Fibroblast of skin of scalp (primary cell): Measurements from ENCODE around the gene ZBTB20.

Source experiments
- DNase-seq: peaks from one replicate; pipeline ENCODE4 v3.0.0-alpha.2; 2013

ZBTB20 gene

DNA sequence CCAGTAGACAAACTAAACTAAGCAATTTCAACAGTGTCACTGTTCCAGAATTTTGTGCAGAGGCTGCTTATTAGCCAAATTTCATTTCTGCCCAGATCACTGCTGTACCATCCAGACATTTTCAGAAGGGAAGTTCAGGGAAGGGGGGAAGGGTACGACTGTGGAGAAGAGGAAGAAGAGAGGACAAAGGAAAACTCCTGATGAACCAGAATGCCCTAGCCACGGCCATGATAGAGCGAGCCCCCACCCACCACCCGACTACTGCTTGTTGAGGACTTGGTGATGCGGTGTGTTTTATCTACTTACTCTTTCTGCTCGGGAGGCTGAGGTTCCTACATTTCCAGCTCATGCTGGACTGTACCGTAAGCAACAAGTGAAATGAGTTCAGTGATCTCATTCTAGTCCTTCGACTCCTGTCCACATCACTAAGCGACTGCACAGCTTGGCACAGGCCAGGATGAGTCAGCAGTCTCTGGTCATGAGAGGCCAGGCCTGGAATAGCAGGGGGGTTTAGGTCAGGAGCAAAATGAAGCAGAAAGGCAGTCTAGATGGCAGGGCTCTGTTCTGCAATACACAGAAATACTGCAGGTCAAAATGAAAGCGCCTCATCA is 522.4 kb downstream of the ZBTB20 start:
- DNase-seq: peak; percentile 93

DNA sequence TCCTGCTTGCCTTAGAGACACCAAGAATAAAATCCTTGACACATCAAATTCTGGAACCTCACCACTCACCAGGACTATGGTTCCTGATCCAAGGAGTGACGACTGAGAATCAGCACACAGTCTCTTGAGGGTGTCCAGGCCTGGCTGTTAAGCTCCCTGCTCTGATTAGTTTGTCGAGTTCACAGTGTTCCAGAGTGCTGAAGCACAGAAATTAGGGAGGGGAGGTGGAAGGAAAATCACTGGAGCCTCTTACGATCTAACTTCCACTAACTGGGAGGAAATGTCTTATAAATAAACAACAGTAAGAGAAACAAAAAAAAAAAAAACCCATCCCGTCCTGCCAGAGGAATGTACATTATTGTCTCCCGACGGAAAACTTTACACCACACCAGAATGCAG is 523.0 kb downstream of the ZBTB20 start:
- DNase-seq: peak; percentile 28

DNA sequence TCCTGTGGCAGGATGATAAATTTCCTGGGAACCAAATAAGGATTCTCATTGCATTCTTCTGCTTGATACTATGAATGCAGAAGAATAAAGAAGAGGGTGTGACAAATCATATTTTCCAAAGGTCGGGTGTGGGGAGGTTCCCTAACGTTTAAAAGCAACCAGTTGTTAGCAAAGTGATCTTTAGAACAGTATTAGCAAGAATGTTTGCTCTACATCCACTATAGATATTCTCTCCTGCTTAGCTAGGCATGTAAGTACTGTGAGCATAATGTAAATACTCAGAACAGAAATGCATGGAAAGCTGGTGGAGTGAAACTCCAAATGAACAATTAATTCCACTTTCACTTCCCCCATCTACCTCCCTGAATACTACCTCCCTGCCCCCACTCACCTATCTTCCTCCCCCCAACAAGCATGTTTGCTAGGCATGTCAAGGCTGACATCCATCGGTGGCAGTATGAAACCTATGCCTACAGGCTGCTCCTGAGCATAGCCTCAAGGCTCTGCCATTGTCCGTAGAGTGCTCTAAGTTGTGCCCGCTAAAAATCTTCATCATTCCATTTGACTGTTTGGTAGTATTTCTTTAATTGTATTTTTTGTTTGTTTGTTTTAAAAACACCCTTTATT is 523.6 kb downstream of the ZBTB20 start:
- DNase-seq: peak; percentile 6

DNA sequence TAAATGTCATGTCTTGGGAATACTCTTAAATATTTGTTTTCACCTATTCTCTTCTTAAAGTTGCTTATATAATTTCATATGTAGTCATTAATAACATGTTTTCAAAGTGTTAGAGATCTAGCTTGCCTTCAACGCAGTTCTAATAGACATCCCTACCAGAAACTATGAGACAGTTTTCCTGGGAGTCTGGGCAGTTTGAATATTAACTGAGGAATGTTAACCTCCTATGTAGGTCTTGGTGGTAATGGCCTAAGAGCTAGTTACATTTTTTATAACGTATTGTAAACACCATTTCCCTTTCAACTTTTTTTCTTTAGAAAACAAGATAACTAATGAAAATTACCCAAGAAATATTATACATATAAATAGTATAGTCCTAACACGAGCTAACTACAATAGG is 525.1 kb downstream of the ZBTB20 start:
- DNase-seq: no peak

DNA sequence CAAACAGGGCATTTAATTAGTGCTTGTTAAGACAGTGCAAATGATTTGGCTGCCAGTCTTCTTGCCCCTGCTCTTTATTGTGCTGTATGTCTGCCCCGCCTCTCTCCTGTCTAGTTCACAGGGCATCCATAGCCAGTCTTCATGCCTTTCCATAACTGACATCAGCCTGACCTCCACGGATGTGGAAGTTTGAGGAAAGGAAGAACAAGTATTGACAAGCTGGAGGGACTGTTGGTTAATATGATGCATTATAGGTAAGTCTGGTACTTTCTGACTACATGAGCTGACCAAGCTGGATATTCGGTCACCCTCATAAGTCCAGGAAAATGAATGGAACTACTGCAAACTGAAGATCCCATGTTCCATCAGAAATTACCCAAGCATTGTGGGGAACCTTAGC is 527.3 kb downstream of the ZBTB20 start:
- DNase-seq: no peak

DNA sequence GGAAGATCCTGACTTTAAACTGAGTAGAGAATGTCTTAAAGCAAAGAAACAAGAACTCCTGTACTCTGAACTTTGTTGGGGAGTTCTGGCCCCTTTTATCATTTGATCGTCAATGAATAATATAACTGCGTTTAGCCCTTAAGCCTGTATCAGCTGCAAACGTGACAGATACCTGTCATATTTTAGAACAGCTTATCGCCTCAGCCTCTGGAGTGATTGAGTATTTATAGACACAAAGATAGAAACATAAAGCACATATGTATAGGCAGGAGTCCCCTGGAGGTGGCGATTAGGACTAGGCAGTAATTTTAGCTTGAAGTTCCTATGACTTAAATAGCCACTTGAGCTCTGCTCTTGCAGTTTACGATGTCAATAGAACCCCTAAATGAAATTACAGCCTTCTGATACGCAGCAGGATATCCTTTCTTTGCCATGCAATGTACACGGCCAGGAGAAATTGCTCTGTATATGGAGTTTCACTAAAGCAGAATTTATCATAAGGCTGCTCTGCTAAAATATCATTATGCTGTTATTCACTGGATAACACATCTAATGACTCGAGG is 531.5 kb downstream of the ZBTB20 start:
- no peak for DNase-seq

DNA sequence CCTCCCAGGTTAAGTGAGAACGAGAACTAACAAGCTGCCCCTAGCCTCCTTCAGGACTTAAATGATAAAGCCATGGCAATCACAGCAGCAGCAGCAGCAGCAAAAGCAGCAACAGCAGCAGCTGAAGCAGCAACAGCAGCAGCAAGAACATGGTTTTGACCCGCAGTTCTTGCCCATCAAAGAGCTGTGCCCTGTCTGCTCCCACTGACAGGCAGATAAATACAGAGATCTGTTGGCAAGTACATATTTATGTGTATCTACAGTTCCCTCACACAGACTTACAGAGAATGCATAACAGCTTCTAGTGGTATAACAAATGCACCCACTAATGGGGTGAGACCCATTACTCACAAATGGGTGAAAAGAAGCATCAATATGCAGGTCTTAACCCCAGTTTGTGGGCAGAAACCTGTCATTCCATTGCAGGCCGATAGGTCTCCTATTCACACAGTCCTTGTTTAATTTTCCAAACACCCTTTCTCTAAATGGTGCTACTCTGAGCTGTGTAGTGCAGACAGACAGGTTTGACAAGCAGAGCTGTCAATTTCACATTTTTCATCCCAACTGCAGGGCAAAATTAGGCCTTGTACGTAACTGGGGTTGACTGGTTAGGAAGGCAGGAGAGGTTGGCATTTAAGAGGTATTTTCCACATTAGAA is 537.0 kb downstream of the ZBTB20 start:
- DNase-seq: no peak

DNA sequence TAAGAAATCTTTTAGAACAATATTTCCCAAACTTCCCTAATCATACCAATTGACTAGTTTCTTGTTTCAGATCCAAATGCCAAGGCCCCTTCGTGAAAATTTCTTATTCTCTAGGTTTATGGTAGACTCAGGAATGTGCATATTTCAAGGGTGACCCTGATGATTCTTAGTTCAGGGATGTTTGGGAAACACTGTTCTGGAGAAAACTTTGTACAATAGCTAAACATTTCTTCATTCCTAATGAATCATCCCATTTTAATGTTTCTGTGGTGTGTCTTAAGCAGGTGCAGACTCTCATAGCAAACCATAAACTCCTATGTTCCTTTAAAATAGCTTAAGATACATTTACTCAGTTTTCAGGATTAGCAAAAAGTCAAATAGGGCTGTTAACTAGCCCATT is 538.8 kb downstream of the ZBTB20 start:
- DNase-seq: peak; percentile 86

DNA sequence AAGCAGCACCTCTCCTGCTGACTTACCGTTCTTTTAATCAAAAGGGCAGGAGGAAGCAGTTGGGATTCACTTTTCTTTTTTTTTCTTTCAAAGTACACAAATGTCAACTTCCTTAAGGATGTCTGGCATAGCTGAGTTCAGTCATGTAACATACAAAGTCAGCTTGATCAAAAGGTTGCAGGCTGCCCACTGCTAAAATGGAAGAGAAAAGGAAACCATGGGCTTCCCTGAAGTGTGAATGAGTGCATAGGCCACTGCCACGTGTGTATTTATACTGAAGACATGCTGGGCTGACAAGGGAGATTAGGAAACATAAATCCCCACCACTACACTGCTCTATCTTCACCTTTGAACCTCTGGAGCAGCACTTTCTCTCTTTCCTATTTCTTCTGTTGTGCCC is 540.8 kb downstream of the ZBTB20 start:
- DNase-seq: no peak

DNA sequence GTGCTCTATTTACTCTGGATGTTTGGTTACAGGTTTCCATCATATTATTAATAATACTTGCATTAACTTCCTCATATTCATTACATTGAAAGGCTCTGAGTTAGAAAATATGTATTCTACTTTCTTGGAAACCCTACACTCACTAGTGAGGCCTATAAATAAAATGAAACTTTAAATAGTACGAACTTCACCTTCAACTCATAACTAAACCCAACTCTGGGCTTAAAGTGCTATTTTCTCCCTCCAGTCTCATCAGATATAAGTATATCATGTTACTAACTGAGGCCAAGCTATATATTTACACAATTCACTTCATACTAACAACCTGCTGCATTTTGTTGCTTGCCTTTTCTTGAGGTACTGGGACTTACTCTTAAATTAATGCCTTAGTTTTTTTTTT is 546.5 kb downstream of the ZBTB20 start:
- no peak for DNase-seq

DNA sequence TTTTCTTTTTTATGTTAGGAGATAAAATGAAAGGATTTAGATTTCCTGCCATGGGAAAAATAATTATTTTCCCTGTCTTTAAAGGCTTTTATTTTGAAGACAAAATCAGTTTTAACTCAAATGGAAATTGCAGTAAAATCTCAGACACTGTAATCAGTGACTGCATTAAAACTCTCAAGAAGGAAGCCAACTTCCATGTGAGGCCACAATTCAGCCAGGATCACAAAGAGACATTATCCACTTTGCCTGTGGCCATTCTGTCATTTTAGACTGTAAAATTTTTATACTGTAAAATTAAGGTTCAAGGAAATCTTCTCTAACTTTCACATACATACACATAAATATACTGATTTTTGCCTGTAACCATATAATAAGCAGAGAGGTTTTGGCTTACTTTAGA is 549.2 kb downstream of the ZBTB20 start:
- DNase-seq: no peak

DNA sequence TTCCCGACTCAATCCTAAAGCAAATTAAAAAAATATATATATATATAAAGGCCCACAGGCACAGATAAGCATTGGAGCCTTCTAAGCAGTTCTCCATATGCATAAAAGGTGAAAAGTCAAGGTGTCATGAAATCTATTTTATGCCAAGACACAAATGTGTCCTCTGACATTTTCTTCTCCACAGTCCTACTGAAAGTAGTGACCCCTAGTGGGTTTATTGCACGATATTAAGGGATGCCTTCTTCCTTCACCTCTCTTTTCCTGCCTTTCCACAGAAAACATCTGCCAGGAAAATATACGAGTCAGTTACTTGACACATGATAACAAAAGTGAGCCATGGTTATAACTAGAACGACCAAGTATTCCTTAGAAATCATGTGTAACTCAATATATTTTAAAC is 550.1 kb downstream of the ZBTB20 start:
- no peak for DNase-seq

DNA sequence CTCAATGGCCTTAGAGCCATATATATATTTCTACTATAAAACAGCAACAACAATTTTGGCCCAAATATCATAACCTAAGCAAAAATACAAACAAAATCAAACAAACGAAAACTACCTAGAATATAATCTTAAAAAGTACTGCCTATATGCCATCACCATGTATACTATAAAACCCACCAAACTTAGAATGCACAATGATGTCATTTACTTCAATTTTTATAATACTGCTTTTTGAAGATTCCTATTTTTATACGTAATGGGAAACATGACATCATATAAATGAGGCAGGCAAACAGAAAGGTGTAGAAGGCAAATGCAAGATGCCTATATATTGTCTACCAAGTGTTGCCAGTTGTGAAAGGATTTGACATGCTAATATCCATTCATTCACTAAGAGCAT is 550.9 kb downstream of the ZBTB20 start:
- DNase-seq: no peak

DNA sequence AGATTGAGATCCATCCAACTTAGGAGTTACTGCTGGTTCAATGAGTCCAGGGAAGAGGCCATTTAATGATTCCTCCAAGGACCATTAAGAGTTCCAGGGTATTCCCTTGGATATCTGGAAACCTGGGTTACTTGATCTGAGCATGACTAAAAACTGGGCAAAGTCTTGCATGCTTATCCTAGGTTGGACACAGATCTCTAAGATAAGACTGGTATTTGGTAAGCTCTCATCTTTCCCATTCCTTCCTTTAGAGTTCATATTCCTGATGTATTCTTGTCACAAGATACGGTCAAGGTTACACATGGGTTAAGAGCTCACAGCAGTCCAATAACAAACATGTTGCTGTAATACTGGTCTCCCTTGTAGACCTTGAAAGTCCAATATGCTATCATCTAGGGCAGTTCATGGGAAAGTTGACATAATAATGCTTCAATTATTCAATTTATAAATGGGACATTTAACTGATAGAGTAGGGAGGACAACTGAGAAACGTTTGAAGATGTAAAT is 551.5 kb downstream of the ZBTB20 start:
- no peak for DNase-seq

DNA sequence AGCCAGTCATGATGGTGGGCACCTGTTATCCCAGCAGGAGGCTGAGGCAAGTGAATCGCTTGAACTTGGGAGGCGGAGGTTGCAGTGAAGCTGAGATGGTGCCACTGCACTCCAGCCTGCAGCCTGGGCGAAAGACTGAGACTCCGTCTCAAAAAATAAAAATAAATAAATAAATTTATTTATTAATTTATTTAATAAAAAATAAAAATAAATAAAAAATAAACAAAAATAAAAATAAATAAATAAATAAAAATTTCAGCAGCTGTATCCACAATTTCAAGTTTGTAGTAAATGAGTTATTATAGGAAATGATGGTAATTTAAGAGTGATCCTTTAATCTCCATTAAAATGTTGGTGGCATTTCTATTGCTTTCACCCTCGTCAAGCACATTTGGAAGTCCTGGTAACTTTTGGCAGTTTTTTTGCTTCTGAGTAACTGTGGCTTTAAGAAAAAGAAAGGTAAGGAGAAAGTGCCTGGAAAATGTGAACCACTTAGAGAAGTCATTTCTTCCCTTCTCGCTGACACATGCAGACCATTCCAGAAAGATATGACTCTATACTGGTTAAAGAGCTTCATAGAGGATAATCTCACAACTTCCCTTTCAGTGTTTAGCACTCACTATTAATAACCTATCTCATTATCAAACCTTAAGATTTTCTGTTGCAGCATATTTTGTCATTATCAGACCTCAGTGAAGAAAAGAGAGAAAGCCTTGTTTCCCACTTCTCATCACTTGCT is 556.6 kb downstream of the ZBTB20 start:
- no peak for DNase-seq

DNA sequence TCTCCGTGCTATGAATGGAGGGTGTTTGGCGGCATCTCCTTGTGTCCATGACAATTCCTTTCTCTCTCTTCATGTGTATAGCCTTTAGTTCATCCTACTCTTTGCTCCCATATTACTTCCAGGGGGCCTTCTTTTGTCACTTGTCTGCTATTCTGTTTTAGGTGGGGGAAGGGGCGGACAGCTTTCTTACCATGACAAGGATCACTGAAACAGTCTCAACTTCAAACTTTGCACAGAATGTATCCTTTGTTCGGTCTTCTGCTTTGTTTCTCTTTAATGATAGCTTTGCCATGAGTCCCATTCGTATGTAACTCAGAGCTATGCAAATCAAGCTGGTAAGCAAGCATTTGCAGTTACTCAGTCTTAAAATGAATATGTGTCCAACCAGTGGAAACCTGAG is 559.1 kb downstream of the ZBTB20 start:
- DNase-seq: no peak

DNA sequence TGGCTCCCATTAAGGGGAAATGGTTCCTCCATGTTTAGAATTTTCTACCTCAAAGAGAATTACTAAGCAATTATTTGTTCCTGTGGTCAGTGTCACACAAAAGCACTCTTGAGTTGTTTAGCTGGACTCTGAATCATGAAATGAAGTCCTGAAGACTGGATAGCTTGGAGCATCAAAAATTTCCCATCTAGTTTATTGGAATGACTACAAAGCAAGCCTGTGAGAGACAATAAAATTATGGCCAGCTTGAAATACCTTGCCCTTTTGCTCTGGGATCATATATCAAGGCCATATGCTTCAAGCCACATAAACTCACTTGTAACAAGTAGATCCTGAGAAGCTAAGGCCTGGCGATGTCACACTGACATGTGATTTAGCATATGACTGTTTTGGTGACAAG is 561.0 kb downstream of the ZBTB20 start:
- no peak for DNase-seq

DNA sequence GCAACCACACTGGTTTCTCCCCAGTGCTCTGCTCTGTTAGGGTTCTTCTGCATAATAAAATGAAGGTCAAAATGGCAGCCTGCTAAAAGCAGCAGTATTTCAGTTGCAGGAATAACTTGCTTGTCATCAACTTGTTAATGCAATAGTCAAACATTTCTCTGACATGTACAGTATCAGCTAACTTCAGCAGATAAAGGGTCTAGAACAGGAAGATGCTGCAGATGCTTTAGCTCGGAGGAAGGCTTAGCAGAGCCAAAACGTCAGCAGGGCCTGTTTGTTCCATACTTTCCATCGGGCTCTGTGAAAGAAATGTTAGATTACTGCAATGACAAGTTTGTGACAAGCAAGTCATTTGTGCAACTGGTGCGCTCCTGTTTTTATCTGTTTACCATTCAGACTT is 561.4 kb downstream of the ZBTB20 start:
- DNase-seq: no peak

DNA sequence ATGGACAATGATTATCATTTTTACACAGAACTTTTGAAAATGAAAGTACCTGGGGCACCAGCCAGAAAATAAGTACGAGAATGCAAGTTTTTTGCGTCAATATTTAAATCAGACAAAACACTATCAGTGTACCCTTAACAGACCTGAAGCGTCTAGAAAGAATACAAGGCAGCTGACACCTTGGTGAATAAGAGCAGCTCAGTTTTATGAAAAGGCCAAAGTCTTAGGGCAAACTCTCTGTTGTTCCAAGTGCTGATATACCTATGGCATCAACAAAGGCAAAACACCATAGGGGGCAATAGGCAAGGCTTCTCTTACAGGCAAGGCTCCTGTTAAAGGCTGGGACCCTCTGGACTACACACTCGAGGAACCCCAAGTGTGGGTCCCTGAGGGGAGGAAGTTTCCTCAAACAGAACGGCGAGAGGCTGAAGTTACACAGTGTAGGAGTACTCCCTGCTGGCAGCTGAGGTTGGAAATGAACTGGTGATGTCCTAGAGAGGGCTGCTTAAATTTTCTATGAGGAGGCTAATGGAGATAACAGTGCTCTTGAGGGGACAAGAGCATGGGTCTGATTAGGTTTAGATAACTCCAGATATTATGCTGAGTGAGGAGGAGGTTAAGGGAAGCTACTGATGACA is 562.2 kb downstream of the ZBTB20 start:
- DNase-seq: no peak

DNA sequence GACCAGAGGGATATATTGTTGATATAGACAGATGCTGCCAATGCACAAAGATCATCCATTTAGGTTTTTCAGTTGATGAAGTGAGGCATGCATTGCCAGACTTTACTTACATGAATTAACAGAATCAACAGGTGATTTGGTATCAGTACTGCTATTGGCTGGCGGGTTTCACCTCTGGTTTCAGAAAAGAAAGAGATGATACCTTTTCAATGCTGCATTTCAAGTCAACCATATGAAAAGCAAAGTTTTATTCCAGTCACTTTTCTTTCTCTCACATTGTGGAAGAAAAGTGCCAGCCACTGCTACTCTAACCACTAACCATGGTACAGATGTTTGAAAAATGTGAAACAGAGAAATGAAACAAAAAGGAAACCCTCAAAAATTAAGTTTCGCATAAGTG is 564.2 kb downstream of the ZBTB20 start:
- DNase-seq: no peak

DNA sequence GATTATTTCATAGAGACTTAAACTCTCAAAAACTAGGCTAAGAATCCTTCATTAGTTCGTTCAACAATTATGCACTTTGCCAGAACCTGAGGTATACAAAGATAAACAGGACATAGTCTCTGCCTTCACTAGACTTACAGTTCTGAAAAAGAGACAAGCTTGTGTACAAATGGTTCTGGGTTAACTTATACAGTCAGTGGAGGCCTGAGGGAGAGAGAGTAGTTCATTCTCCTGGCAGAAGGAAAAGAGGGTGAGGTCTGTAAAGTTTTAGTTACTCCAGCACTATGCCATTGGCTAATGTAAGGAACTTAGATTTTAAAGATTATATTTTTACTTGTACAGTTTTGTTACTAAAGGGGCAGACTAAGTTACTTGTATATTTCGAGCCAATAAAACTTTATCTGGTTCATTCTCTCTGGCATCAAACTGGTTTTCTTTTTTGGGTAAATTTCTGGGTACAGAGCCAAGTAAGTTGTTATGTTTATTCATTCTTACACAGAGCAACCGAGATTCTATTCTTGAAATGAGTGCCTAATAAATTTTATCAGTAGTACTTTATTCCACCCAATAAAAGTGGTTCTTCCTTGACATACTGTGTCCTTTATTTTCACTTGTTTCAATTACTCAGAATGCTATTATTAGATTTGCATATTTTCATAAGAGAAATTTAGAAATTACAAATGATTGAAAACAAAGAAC is 574.6 kb downstream of the ZBTB20 start:
- no peak for DNase-seq

DNA sequence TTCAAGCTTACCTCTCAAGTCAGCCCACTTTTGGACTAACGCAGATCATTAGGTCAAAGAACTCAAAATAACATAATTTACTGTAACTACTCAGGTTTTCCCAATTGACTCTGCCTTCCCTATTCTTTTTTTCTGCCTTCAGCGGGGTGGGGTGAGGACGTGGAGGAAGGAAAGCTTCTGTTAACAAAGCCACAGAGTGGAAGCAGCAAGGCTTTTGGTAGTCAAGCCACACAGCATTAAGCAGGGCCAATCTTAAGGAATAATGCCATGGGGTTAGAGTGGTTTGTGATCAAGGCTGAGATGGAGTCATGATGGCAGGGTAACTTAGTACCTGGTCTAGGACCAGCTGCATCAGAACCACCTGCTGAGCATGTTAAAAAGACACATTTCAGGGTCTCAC is 575.7 kb downstream of the ZBTB20 start:
- no peak for DNase-seq
